ENCODE results near the gene ZFC3H1. TPM values are rescaled to one million over a fixed set of nuclear protein-coding genes. Genes with fewer than 3 reads are reported as not detected.
A peak's percentile ranks its signal among the peaks of the same experiment; 100 is the strongest.

Gene ZFC3H1
- total and polyA plus RNA-seq, 9 of the 15 experiments (the other 6 are each of a cell fraction or from before 2014, with no cell fraction given): 14.8 to 80.5 (median 22.1) TPM

GRCh38 chr12:71686658-71687025 lies 23.0 kb upstream of the ZFC3H1 start (continued):
- TF ChIP-seq, protein P1, sequence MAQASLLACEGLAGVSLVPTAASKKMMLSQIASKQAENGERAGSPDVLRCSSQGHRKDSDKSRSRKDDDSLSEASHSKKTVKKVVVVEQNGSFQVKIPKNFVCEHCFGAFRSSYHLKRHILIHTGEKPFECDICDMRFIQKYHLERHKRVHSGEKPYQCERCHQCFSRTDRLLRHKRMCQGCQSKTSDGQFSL (CRISPR knock-in tag; IDR thresholded peaks at IDR 0.05): no peak
- TF ChIP-seq, protein P1 (tag; IDR thresholded peaks at IDR 0.05): no peak
- no peak for TF ChIP-seq FOS (IDR thresholded peaks at IDR 0.05; ENCODE audit: extremely low read depth, insufficient read length)
- TF ChIP-seq ZNF140 (CRISPR knock-in tag; IDR thresholded peaks at IDR 0.05): no peak
- no peak for TF ChIP-seq ZNF780A (CRISPR knock-in tag; IDR thresholded peaks at IDR 0.05)
- TF ChIP-seq MTF1 (CRISPR knock-in tag; IDR thresholded peaks at IDR 0.05; ENCODE audit: borderline replicate concordance): no peak
- no peak for TF ChIP-seq NCOR1 (IDR thresholded peaks at IDR 0.05)
- no peak for TF ChIP-seq CTBP1 (IDR thresholded peaks at IDR 0.05; ENCODE audit: borderline replicate concordance)
- TF ChIP-seq BRD9 (IDR thresholded peaks at IDR 0.05; ENCODE audit: low read depth, partially characterized antibody): peak; percentile 31

GRCh38 chr12:71685914-71686657 lies 22.4 kb upstream of the ZFC3H1 start, which contains the start of gene TMEM19:
Gene TMEM19, plus strand, starts transcription at chr12:71686082. Its CDS starts 599 bp downstream, at chr12:71686681.
- Histone ChIP-seq H3K9me3 (replicated peaks; ENCODE audit: control insufficient read depth, insufficient read depth, low read depth, low read length) (no peaks in the 10 kb centered on the region), H2AFZ (ENCODE audit: low read depth, low read length) (peak within 1 kb of the TSS; percentile 98), H4K20me1 (replicated peaks; ENCODE audit: control insufficient read depth, insufficient read depth, low read length) (no peaks in the 10 kb centered on the region), H3K27ac (ENCODE audit: extremely low read depth, low read depth, low read length) (peak within 1 kb of the TSS; percentile 85), H3K4me1 (replicated peaks in 1 of 2; ENCODE audit: control insufficient read depth in 2 of 2, insufficient read depth in 2 of 2, low read length in 2 of 2) (peaks cover 7 to 10% of the 10 kb centered on the region in 2 experiments; a peak in 2 of 5 replicates), H3K36me3 (ENCODE audit: control insufficient read depth, insufficient read depth, low read length) (0 out of 3 replicates have a peak, but pooled peaks cover 3% of the 10 kb centered on the region), H3K27me3 (ENCODE audit: control insufficient read depth in 2 of 2, insufficient read depth in 2 of 2, low read length in 2 of 2) (no peaks in the 10 kb centered on the region), H3K4me3 (peak within 1 kb of the TSS; percentile 65), H3K4me2 (ENCODE audit: insufficient read depth, low read length) (peak within 1 kb of the TSS; percentile 85), H3K9me1 (ENCODE audit: control insufficient read depth, insufficient read depth, low read length) (no peaks in the 10 kb centered on the region), H3K9ac (ENCODE audit: insufficient read depth in 1 of 2, low read depth in 2 of 2, low read length in 2 of 2) (peak within 1 kb of the TSS; percentile 85 to 99), H3K79me2 (ENCODE audit: control insufficient read depth, insufficient read depth, low read length) (peaks cover 22% of the 10 kb centered on the region)
- peak; percentile 90 to 95 (median 92) for DNase-seq (ENCODE audit: extremely low read depth in 1 of 4, low spot score in 3 of 4)
- peak; percentile 94 for ATAC-seq
- BruUV-seq (replicated peaks): no TSS peak
- POLR2A ChIA-PET: interaction anchor here (0.8 to 3.0 kb wide), 9 partner anchors 9 to 29 kb away, joined by 3 to 19 read pairs (median 6); partner anchors contain the start of genes THAP2 and ZFC3H1
- in situ Hi-C loops (cut with MboI) (no loop called here), intact Hi-C loops (cut with micrococcal nuclease) (loop anchor here (1.0 kb wide), 1 partner anchor 58 kb away; no protein-coding TSS in a partner anchor)
- WGBS (ENCODE audit: insufficient coverage, low coverage, missing lambda C conversion rate): under 1% methylated on average over 43 of the region's 63 CpGs
- peak; percentile 82 for FAIRE-seq
- CTCF ChIA-PET (ENCODE audit: low intra/inter-chr PET ratio): no interaction called here
- TF ChIP-seq ZNF274 (IDR thresholded peaks at IDR 0.05; ENCODE audit: borderline replicate concordance, low read depth, low read length) (no peak), MAFK (IDR thresholded peaks at IDR 0.05; ENCODE audit: low read length) (no peak), MAZ (CRISPR knock-in tag; conservative IDR thresholded peaks at IDR 0.05 in 1 of 2, IDR thresholded peaks at IDR 0.05 in 1 of 2) (peak; percentile 88 to 90), TBL1XR1 (IDR thresholded peaks at IDR 0.05; ENCODE audit: low read length in 2 of 2) (peak in 1 of 2 experiments; percentile 32; a peak in 1 of 4 replicates)
- TF ChIP-seq, protein P2, sequence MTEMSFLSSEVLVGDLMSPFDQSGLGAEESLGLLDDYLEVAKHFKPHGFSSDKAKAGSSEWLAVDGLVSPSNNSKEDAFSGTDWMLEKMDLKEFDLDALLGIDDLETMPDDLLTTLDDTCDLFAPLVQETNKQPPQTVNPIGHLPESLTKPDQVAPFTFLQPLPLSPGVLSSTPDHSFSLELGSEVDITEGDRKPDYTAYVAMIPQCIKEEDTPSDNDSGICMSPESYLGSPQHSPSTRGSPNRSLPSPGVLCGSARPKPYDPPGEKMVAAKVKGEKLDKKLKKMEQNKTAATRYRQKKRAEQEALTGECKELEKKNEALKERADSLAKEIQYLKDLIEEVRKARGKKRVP (CRISPR knock-in tag; IDR thresholded peaks at IDR 0.05): 0 out of 2 replicates have a peak, but pooled peaks have one; percentile 36
- TF ChIP-seq, protein P3, sequence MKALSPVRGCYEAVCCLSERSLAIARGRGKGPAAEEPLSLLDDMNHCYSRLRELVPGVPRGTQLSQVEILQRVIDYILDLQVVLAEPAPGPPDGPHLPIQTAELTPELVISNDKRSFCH (CRISPR knock-in tag; IDR thresholded peaks at IDR 0.05): no peak
- TF ChIP-seq, protein P3 (tag; IDR thresholded peaks at IDR 0.05): peak; percentile 32; the same call in 1 of the 2 replicates

Data from K562 (cell line).